ENCODE results near the gene IGSF21.

DNA sequence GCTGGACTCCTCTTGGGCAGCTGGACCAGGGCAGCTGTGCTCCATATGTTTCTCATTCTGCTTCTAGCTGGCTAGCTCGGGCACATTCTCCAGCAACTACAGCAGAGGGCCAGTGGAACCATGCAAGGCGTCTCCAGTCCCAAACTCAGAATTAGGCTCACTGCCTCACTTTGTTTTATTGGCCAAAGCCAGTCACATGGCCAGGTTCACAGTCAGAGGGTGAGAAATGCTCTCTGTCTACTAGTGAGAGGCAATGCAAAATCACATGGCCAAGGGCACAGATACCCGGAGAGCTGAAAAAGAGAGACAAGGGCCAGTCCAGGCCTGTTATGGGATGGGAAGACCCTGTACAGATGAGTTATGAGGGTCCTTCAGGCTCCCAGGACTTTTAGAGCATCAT lies 294.3 kb downstream of the IGSF21 start:
- TF ChIP-seq, protein P1, sequence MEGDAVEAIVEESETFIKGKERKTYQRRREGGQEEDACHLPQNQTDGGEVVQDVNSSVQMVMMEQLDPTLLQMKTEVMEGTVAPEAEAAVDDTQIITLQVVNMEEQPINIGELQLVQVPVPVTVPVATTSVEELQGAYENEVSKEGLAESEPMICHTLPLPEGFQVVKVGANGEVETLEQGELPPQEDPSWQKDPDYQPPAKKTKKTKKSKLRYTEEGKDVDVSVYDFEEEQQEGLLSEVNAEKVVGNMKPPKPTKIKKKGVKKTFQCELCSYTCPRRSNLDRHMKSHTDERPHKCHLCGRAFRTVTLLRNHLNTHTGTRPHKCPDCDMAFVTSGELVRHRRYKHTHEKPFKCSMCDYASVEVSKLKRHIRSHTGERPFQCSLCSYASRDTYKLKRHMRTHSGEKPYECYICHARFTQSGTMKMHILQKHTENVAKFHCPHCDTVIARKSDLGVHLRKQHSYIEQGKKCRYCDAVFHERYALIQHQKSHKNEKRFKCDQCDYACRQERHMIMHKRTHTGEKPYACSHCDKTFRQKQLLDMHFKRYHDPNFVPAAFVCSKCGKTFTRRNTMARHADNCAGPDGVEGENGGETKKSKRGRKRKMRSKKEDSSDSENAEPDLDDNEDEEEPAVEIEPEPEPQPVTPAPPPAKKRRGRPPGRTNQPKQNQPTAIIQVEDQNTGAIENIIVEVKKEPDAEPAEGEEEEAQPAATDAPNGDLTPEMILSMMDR (IDR thresholded peaks at IDR 0.05) = no peak
- TF ChIP-seq, protein P2, sequence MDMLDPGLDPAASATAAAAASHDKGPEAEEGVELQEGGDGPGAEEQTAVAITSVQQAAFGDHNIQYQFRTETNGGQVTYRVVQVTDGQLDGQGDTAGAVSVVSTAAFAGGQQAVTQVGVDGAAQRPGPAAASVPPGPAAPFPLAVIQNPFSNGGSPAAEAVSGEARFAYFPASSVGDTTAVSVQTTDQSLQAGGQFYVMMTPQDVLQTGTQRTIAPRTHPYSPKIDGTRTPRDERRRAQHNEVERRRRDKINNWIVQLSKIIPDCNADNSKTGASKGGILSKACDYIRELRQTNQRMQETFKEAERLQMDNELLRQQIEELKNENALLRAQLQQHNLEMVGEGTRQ (CRISPR knock-in tag; IDR thresholded peaks at IDR 0.05) = peak; percentile 64
- TF ChIP-seq, protein P3, sequence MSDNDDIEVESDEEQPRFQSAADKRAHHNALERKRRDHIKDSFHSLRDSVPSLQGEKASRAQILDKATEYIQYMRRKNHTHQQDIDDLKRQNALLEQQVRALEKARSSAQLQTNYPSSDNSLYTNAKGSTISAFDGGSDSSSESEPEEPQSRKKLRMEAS (CRISPR knock-in tag; IDR thresholded peaks at IDR 0.05) = no peak
- TF ChIP-seq NR2C2 (CRISPR knock-in tag; IDR thresholded peaks at IDR 0.05) = no peak
- TF ChIP-seq, protein P4, sequence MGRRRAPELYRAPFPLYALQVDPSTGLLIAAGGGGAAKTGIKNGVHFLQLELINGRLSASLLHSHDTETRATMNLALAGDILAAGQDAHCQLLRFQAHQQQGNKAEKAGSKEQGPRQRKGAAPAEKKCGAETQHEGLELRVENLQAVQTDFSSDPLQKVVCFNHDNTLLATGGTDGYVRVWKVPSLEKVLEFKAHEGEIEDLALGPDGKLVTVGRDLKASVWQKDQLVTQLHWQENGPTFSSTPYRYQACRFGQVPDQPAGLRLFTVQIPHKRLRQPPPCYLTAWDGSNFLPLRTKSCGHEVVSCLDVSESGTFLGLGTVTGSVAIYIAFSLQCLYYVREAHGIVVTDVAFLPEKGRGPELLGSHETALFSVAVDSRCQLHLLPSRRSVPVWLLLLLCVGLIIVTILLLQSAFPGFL (CRISPR knock-in tag; IDR thresholded peaks at IDR 0.05; ENCODE audit: borderline replicate concordance) = no peak
- no peak for TF ChIP-seq NR3C1 (CRISPR knock-in tag; conservative IDR thresholded peaks at IDR 0.05; ENCODE audit: low read depth)
- TF ChIP-seq TP53 (CRISPR knock-in tag; IDR thresholded peaks at IDR 0.05) = no peak
- TF ChIP-seq, protein P5, sequence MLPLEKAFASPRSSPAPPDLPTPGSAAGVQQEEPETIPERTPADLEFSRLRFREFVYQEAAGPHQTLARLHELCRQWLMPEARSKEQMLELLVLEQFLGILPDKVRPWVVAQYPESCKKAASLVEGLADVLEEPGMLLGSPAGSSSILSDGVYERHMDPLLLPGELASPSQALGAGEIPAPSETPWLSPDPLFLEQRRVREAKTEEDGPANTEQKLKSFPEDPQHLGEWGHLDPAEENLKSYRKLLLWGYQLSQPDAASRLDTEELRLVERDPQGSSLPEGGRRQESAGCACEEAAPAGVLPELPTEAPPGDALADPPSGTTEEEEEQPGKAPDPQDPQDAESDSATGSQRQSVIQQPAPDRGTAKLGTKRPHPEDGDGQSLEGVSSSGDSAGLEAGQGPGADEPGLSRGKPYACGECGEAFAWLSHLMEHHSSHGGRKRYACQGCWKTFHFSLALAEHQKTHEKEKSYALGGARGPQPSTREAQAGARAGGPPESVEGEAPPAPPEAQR (CRISPR knock-in tag; IDR thresholded peaks at IDR 0.05) = no peak
- no peak for TF ChIP-seq SMAD3 (CRISPR knock-in tag; IDR thresholded peaks at IDR 0.05; ENCODE audit: borderline replicate concordance)
- no peak for TF ChIP-seq ELF4 (CRISPR knock-in tag; IDR thresholded peaks at IDR 0.05; ENCODE audit: low read depth)
- TF ChIP-seq TEAD4 (CRISPR knock-in tag; IDR thresholded peaks at IDR 0.05) = no peak
- TF ChIP-seq PRRX2 (CRISPR knock-in tag; IDR thresholded peaks at IDR 0.05) = no peak
- no peak for TF ChIP-seq SMAD4 (CRISPR knock-in tag; IDR thresholded peaks at IDR 0.05)
- TF ChIP-seq, protein P6, sequence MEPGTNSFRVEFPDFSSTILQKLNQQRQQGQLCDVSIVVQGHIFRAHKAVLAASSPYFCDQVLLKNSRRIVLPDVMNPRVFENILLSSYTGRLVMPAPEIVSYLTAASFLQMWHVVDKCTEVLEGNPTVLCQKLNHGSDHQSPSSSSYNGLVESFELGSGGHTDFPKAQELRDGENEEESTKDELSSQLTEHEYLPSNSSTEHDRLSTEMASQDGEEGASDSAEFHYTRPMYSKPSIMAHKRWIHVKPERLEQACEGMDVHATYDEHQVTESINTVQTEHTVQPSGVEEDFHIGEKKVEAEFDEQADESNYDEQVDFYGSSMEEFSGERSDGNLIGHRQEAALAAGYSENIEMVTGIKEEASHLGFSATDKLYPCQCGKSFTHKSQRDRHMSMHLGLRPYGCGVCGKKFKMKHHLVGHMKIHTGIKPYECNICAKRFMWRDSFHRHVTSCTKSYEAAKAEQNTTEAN (CRISPR knock-in tag; IDR thresholded peaks at IDR 0.05) = no peak

Data from WTC11 (cell line).